ENCODE data around the gene CCDC88A. TPM values are rescaled to one million over a fixed set of nuclear protein-coding genes. Genes with fewer than 3 reads are reported as not detected.
"Not testable (repeated sequence)": the region's sequence is repeated elsewhere in the genome, so short reads cannot be mapped to it uniquely, and the experiment has no call there.

The CCDC88A gene
- total RNA-seq, 1 donor from 2014 or later = 21.9 TPM

GRCh38 chr2:55391155-55391554 is 28.5 kb downstream of the CCDC88A start:
- no peak for DNase-seq (ENCODE audit: low spot score)

DNA sequence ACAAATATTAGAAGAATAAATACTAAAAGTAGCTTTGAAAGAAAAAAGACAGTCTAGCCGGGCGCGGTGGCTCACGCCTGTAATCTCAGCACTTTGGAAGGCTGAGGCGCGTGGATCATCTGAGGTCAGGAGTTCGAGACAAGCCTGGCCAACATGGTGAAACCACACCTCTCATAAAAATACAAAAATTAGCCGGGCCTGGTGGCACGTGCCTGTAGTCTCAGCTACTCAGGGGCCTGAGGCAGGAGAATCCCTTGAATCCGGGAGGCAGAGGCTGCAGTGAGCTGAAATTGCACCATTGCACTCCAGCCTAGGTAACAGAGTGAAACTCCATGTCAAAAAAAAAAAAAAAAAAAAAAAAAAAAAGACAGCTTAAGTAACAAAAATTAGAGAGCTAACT is 34.1 kb downstream of the CCDC88A start:
- DNase-seq (ENCODE audit: low spot score) = not testable (repeated sequence)

- DNase-seq (ENCODE audit: low spot score) = no peak
These were observed 34.9 kb downstream of the CCDC88A start for GRCh38 chr2:55384786-55385185.

DNA sequence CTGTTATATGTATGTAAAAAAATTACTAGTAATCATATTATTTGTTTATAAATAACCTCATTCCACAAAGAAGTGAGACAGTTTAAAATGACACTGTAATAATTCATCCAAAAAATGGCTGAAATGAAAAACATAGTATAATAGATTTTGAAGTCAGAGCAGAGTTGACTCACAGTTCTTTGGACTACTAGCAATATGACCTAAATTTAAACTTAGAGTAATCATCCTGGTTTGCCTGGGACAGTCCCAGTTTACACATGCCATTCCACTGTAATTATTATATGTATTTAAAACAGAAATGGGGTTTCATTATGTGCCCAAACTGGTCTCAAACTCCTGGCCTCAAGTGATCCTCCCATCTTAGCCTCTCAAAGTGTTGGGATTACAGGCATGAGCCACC is 48.3 kb downstream of the CCDC88A start:
- DNase-seq (ENCODE audit: low spot score) = no peak

DNA sequence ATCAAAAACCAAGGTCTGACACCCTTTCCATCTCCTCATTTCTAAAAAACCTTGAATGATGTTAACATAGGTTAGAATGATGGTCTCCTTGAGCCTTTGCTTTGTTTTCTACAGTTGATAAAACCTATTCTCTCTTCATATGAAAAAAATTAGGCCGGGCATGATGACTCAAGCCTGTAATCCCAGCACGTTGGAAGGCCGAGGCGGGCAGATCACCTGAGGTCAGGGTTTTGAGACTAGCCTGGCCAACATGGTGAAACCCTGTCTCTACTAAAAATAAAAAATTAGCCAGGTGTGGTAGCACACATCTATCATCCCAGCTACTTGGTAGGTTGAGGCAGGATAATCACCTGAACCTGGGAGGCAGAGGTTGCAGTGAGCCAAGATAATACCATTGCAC is 49.4 kb downstream of the CCDC88A start:
- no peak for DNase-seq (ENCODE audit: low spot score)

- no peak for DNase-seq (ENCODE audit: low spot score)
These were observed 54.4 kb downstream of the CCDC88A start for GRCh38 chr2:55365303-55365702.

GRCh38 chr2:55364189-55365055 is 55.2 kb downstream of the CCDC88A start:
- DNase-seq (ENCODE audit: low spot score) = peak; percentile 56

DNA sequence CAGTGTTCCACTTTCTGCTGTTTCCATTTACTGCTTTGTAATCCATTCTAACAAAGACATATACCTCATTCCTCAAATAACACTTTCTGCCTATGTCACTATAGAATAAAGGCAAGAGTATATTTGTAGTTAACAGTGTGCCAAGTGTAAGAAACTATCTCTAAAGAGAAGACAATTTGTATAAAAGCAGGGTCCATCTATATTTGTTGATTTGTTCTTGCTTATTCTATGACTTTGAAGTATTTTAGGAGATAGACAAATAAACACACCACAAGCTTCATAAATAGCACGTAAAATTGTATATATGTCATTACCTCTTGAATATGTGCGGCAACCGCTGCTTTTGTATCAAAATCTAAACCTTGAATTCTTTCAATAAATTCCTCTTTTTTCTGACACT is 56.0 kb downstream of the CCDC88A start:
- no peak for DNase-seq (ENCODE audit: low spot score)

- no peak for DNase-seq (ENCODE audit: low spot score)
These were observed 58.0 kb downstream of the CCDC88A start for GRCh38 chr2:55361465-55362189.

- no peak for DNase-seq (ENCODE audit: low spot score)
These were observed 61.2 kb downstream of the CCDC88A start for GRCh38 chr2:55358451-55358850.

- no peak for DNase-seq (ENCODE audit: low spot score)
These were observed 61.7 kb downstream of the CCDC88A start for GRCh38 chr2:55357927-55358326.

- DNase-seq (ENCODE audit: low spot score) = no peak
These were observed 62.5 kb downstream of the CCDC88A start for GRCh38 chr2:55357164-55357563.

DNA sequence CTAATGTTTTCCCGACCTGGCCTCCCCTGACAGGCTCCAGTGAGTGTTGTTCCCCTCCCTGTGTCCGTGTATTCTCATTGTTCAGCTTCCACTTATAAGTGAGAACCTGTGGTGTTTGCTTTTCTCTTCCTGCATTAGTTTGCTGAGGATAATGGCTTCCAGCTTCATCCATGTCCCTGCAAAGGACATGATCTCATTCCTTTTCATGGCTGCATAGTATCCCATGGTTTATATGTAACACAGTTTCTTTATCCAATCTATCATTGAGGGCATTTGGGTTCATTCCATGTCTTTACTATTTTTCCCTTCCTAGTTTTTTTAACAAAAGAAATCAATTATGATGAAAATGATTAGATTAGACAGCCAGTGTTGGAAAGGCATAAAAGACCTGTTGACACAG is 63.5 kb downstream of the CCDC88A start:
- not testable (repeated sequence) for DNase-seq (ENCODE audit: low spot score)

DNA sequence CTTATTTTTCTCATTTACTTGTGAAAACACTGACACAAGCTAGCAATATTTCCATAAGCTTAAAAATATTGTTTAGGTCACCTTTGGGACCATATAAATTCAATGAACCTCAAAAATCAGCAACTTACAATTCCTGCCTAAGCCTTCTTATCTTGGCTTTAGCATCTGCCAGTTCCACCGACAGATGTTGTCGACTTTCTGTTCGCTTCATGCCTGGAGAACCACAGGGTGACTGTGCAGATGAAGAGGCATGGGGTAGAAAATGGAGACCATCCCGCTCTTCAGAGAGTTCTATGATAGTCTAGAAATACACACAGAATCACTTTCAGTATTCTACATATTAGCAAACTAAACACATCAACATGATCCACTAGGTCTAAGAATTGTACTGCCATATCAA is 64.2 kb downstream of the CCDC88A start:
- no peak for DNase-seq (ENCODE audit: low spot score)

DNA sequence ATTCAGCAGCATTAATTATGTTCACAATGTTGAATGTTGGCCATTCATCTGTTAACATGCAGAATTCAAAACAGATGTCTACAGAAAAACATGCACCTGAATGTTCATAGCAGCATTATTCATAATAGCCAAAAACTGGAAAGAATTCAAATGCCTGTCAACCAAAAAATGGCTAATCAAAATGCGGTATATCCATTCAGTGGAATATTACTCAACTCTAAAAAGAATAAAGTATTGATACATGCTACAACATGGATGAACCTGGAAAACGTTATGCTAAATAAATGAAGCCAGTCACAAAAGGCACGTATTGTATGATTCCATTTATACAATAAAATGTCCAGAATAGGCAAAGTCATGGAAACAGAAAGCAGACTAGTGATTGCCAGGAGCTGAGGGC is 68.0 kb downstream of the CCDC88A start:
- DNase-seq (ENCODE audit: low spot score) = no peak

GRCh38 chr2:55345064-55345463 is 74.6 kb downstream of the CCDC88A start:
- no peak for DNase-seq (ENCODE audit: low spot score)

- DNase-seq (ENCODE audit: low spot score) = no peak
These were observed 81.4 kb downstream of the CCDC88A start for GRCh38 chr2:55338268-55338667.

DNA sequence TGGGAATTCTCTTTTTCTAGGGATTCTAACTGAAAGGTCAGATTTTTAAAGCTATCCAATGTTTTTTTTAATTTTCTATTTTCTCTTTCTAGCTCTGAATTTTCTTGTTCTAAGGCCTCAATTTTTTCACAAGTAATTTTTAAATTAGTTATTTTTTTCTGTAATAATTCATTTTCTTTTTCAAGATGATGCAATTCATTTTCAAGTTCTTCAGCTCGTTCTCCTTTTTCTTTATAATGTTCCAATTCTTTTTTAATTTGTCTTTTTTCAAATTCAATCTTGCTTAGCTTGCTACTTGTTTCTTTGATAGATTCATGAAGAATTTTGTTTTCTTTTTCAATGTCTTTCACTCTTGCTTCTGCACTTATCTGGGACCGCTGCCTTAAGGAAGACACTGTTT is 84.9 kb downstream of the CCDC88A start:
- no peak for DNase-seq (ENCODE audit: low spot score)

DNA sequence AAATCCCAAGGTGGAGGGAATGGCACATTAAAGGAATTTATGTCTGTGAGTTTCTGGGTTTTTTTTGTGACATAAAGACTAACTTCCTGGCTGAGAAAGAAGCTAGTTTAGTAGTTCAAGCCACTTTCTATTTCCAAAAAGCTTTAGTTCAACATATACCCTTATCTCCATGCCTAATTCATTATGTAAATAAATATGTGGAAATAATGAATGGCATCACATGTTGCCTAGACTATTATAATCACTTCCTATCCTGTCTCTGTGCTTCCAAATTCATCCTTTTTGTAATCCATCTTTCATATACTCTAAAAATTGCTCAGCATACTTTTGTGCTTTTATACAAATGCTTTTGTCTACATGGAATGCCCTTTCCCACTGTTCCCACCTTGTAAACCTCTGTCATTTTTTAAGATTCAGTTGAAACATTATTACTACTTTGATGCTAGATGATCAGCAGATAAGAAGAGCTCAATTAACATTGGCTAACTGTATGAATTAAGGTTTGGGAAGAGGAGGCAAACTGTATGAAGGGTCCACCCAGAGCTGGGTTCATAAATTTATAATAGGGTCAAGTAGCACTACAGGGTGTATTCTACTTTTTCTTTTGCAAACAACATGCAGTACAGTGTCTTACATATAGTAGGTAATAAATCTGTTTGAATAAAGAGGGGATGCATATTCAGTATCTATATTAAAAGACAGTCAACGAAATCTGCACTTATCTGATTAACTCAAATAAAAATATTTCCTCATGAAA is 88.9 kb downstream of the CCDC88A start:
- no peak for DNase-seq (ENCODE audit: low spot score)

GRCh38 chr2:55327470-55328230 is 92.0 kb downstream of the CCDC88A start:
- DNase-seq (ENCODE audit: low spot score) = no peak

DNA sequence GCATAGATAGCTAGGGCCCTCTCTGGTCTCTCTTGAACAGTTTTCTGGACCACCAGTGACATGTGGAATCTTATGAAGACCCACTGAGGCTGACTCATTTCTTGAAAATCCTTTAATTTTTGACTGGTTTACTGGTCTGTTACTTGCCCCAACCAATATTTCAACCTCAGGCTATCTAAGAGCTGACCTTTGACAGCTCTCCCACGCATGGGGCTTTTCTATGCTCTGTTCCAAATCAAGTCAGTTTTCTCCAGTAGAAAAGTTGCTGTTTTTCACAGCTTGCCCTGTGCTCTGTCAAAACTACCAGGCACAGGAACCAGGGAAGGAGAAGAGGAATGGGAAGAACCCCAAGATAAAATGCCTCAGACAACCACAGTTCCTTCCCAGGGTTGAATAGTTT is 104.7 kb downstream of the CCDC88A start:
- DNase-seq (ENCODE audit: low spot score) = no peak

GRCh38 chr2:55311444-55311870 is 108.2 kb downstream of the CCDC88A start:
- DNase-seq (ENCODE audit: low spot score) = no peak
